OCI-LY7 (cell line): ENCODE data around the gene USO1.

ENCODE experiments used
- CTCF ChIP-seq: fragments of 200-600 bp; sonication (generic); conservative IDR thresholded peaks from 2 replicates; pipeline ENCODE4 v1.5.1; 2014; ENCODE audit warnings: mild to moderate bottlenecking, antibody characterized with exemption, low read length, moderate library complexity, mixed read lengths
- EZH2phosphoT487 ChIP-seq: fragments of 200-600 bp; sonication (generic); IDR thresholded peaks from 2 replicates; pipeline ENCODE4 v1.6.1; 2018; ENCODE audit warnings: low read depth, borderline replicate concordance, mild to moderate bottlenecking, mixed run types, antibody characterized with exemption, low read length, moderate library complexity, mixed read lengths

- TF ChIP-seq CTCF (no peak), EZH2phosphoT487 (no peak)
Measured at GRCh38 chr4:75745721-75746199, 21.4 kb downstream of the USO1 start.
